ENCODE data around the gene PRCC.

Gene PRCC

DNA sequence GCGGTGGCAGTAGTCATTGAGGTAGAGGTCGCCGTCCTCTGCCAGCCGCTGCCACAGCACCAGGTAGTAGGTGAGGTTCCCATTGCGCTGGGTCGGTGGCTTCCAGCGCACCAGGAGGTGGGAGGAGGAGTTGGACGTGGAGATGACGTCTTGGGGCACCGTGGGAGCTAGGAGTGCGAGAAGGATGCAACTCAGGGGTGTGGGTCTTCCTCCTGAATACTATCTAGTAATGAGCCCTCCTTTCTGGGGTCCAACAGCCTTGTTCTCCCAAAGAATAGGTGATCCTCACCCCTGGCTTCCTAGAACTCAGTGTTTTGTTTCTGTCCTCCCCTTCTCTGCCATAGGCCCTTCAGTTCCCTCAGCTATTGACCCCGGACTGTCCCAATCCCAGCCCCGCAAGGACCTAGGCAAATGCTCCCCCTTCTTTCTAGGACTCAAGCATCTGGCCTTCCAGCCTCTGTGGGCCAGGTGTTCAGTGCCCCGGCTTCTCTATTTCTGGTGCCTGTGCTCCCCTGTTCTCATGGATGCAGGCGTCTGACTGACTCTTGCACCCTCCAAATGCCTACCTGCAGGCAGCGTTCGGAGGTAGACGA lies 78.7 kb downstream of the PRCC start:
- DNase-seq = no peak

DNA sequence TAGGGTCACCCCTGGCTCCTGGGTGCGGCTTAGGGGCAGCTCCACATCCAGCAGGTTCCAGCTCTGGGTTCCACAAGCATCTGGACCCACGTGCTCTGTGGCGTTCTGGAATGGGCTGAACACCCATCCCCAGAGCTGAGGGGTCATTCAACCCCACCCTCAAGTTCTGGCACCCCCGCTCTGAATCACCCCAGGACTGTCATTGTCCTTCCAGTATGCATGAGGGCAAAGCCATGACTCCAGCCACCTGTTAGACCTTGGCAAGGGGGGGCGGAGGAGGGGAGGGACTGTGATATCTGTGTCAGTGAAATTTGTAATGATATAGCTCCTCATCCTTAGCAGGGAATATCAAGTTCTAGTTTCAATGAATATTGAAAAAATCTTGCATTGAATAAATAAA lies 79.3 kb downstream of the PRCC start:
- no peak for DNase-seq

GRCh38 chr1:156847591-156848460 lies 80.5 kb downstream of the PRCC start:
- no peak for DNase-seq

GRCh38 chr1:156848461-156849150 lies 81.3 kb downstream of the PRCC start:
- peak; percentile 52 to 53 for DNase-seq

GRCh38 chr1:156849151-156849496 lies 81.8 kb downstream of the PRCC start:
- DNase-seq = no peak
